Renal cortical epithelial cell (primary cell): ENCODE data around the gene ZNF593OS. TPM values are rescaled to one million over a fixed set of nuclear protein-coding genes. Genes with fewer than 3 reads are reported as not detected.

Experiments
- DNase-seq: peaks from one replicate; pipeline ENCODE4 v3.0.0-alpha.2; 2011; ENCODE audit warnings: low read depth
- total RNA-seq: library from RNA; depleted of rRNA; stranded (reverse); fragments of >200 nt; gene quantifications from 2 replicates; pipeline ENCODE4 v1.2.3, GENCODE V29; 2014

ZNF593OS gene
- total RNA-seq, 1 donor from 2014 or later = not detected

- no peak for DNase-seq
These were observed 12.5 kb downstream of the ZNF593OS start, which contains the start of gene FAM110D for GRCh38 chr1:26158908-26159742. FAM110D (plus strand) TSS chr1:26159079; CDS start chr1:26161292, 2,213 bp downstream.

GRCh38 chr1:26158271-26158907, 13.2 kb downstream of the ZNF593OS start:
- no peak for DNase-seq

- no peak for DNase-seq
These were observed 15.2 kb downstream of the ZNF593OS start for GRCh38 chr1:26156285-26157038.

GRCh38 chr1:26155370-26156284, 16.0 kb downstream of the ZNF593OS start:
- no peak for DNase-seq

GRCh38 chr1:26154750-26155149, 16.9 kb downstream of the ZNF593OS start:
- no peak for DNase-seq

- DNase-seq = no peak
These were observed 17.6 kb downstream of the ZNF593OS start for GRCh38 chr1:26153966-26154532.

GRCh38 chr1:26148887-26149286, 22.7 kb downstream of the ZNF593OS start:
- no peak for DNase-seq

GRCh38 chr1:26145960-26146294, 25.7 kb downstream of the ZNF593OS start:
- no peak for DNase-seq

- peak; percentile 74 for DNase-seq
These were observed 26.3 kb downstream of the ZNF593OS start for GRCh38 chr1:26145041-26145959.

GRCh38 chr1:26142159-26142558, 29.5 kb downstream of the ZNF593OS start:
- no peak for DNase-seq

GRCh38 chr1:26138974-26139558, 32.6 kb downstream of the ZNF593OS start:
- no peak for DNase-seq

- no peak for DNase-seq
These were observed 37.2 kb downstream of the ZNF593OS start for GRCh38 chr1:26134466-26134865.

- DNase-seq = no peak
These were observed 38.8 kb downstream of the ZNF593OS start for GRCh38 chr1:26132834-26133167.

- DNase-seq = no peak
These were observed 39.4 kb downstream of the ZNF593OS start for GRCh38 chr1:26132128-26132833.

- no peak for DNase-seq
These were observed 40.9 kb downstream of the ZNF593OS start for GRCh38 chr1:26130695-26131094.

- no peak for DNase-seq
These were observed 41.9 kb downstream of the ZNF593OS start for GRCh38 chr1:26129778-26130177.

- DNase-seq = no peak
These were observed 44.1 kb downstream of the ZNF593OS start for GRCh38 chr1:26127235-26128163.
